ENCODE measurements around the gene KRT36. TPM values are rescaled to one million over a fixed set of nuclear protein-coding genes. Genes with fewer than 3 reads are reported as not detected.

KRT36 gene
- total and polyA plus RNA-seq, 2 of the 8 experiments (the other 6 are each of a cell fraction or from before 2014, with no cell fraction given): not detected

- H3K4me2 ChIP-seq (ENCODE audit: insufficient read depth in 1 of 2, low read depth in 2 of 2, low read length in 2 of 2): no peak overlapping the region
- no peaks in the 10 kb centered on the region for H3K9me3 ChIP-seq (ENCODE audit: insufficient read depth in 2 of 2, low read depth in 1 of 2, low read length in 1 of 2)
- H2BK15ac ChIP-seq (ENCODE audit: low read length): no peak overlapping the region
- H3K27me3 ChIP-seq (replicated peaks in 1 of 4; ENCODE audit: control insufficient read depth in 3 of 4, extremely low read depth in 1 of 4, insufficient read depth in 3 of 4, low read length in 3 of 4): peaks cover 0 to 3% (median 0%) of the 10 kb centered on the region in 4 experiments; a peak in 2 of 7 replicates
- H2AK5ac ChIP-seq (ENCODE audit: low read depth, low read length): no peak overlapping the region
- H3K9ac ChIP-seq (replicated peaks in 1 of 4; ENCODE audit: extremely low read depth in 1 of 4, low read depth in 3 of 4, low read length in 3 of 4): no peak overlapping the region
- no peak overlapping the region for H3K18ac ChIP-seq (ENCODE audit: extremely low read depth, low read length)
- H4K91ac ChIP-seq (replicated peaks; ENCODE audit: insufficient read length, low read length): no peak overlapping the region
- WGBS, 2 experiments (ENCODE audit: extremely low coverage in 1 of 2, insufficient coverage in 1 of 2, insufficient read length in 1 of 2, insufficient replicate concordance in 2 of 2, low coverage in 1 of 2, low lambda C conversion rate in 2 of 2, missing lambda C conversion rate in 1 of 2): 87% methylated on average over 6 of the region's 6 CpGs; no CpG with 5 or more reads in 1 of the 2 experiments
- H4K20me1 ChIP-seq (replicated peaks in 1 of 2; ENCODE audit: control insufficient read depth in 1 of 2, insufficient read depth in 2 of 2, low read length in 2 of 2): no peaks in the 10 kb centered on the region
- H3K27ac ChIP-seq (ENCODE audit: low read depth, low read length): no peak overlapping the region
- H2BK20ac ChIP-seq (ENCODE audit: low read length): no peak overlapping the region
- no peak overlapping the region for H3K4me3 ChIP-seq (ENCODE audit: extremely low read depth in 1 of 4, insufficient read depth in 2 of 4, low read depth in 3 of 4, low read length in 4 of 4)
- no peak overlapping the region for H4K5ac ChIP-seq (ENCODE audit: insufficient read length, low read depth, low read length)
- no peak overlapping the region for H3K56ac ChIP-seq (replicated peaks; ENCODE audit: insufficient read length, low read depth, low read length)
- H3K4me1 ChIP-seq (replicated peaks in 1 of 4; ENCODE audit: control insufficient read depth in 3 of 4, insufficient read depth in 4 of 4, low read length in 3 of 4): peaks cover 0 to 3% (median 0%) of the 10 kb centered on the region in 4 experiments; a peak in 3 of 7 replicates
- no peak overlapping the region for H2AFZ ChIP-seq (ENCODE audit: low read length)
- FAIRE-seq: no peak
- ChIA-PET POLR2A (ENCODE audit: partially characterized antibody) (interaction anchor here (0.8 kb wide), 1 partner anchor 35 kb away, joined by 3 read pairs; no protein-coding TSS in a partner anchor), CTCF (ENCODE audit: partially characterized antibody) (interaction anchor here (0.6 to 33.9 kb wide), 13 partner anchors 10 to 629 kb away, joined by 3 to 427 read pairs (median 3); partner anchors contain the start of genes KRT13 and KRT35)
- H3K23ac ChIP-seq (ENCODE audit: insufficient read length): no peak overlapping the region
- H3K79me2 ChIP-seq (ENCODE audit: control insufficient read depth in 1 of 2, insufficient read depth in 2 of 2, low read length in 2 of 2): no peaks in the 10 kb centered on the region
- no peak for TF ChIP-seq SP2 (IDR thresholded peaks at IDR 0.05; ENCODE audit: low read length)
- no peak for TF ChIP-seq CHD2 (IDR thresholded peaks at IDR 0.05; ENCODE audit: low read length)
- TF ChIP-seq RAD21 (IDR thresholded peaks at IDR 0.05 in 1 of 2, conservative IDR thresholded peaks at IDR 0.05 in 1 of 2; ENCODE audit: low read depth in 2 of 2, low read length in 2 of 2): no peak
- TF ChIP-seq USF2 (IDR thresholded peaks at IDR 0.05; ENCODE audit: low read length): no peak
- TF ChIP-seq RXRA (IDR thresholded peaks at IDR 0.05; ENCODE audit: insufficient read depth, low read depth, low read length): no peak
- no peak for TF ChIP-seq SIRT6 (IDR thresholded peaks at IDR 0.05; ENCODE audit: low read length)
- no peak overlapping the region for H4K8ac ChIP-seq (ENCODE audit: extremely low read depth, insufficient read depth, low read length)
- DNase-seq (ENCODE audit: low read depth in 1 of 2, low spot score in 2 of 2): no peak
- H2BK120ac ChIP-seq (replicated peaks; ENCODE audit: low read depth, low read length): no peak overlapping the region
- H3K23me2 ChIP-seq (ENCODE audit: low read depth, low read length): no peaks in the 10 kb centered on the region
- H3K4ac ChIP-seq (replicated peaks; ENCODE audit: insufficient read length, low read depth, low read length): no peak overlapping the region
- no peak overlapping the region for H2BK12ac ChIP-seq (ENCODE audit: low read depth, low read length)
- no peaks in the 10 kb centered on the region for H3K79me1 ChIP-seq (ENCODE audit: low read depth, low read length)
- no peak overlapping the region for H2BK5ac ChIP-seq (ENCODE audit: low read depth, low read length)
- H3K36me3 ChIP-seq (ENCODE audit: control insufficient read depth in 2 of 4, insufficient read depth in 4 of 4, low read length in 3 of 4): no peaks in the 10 kb centered on the region
- no peak overlapping the region for H3K14ac ChIP-seq (ENCODE audit: insufficient read length)
Measured at GRCh38 chr17:41492351-41492750, 2.6 kb upstream of the KRT36 start.
